ENCODE results near the gene MYPN.

DNA sequence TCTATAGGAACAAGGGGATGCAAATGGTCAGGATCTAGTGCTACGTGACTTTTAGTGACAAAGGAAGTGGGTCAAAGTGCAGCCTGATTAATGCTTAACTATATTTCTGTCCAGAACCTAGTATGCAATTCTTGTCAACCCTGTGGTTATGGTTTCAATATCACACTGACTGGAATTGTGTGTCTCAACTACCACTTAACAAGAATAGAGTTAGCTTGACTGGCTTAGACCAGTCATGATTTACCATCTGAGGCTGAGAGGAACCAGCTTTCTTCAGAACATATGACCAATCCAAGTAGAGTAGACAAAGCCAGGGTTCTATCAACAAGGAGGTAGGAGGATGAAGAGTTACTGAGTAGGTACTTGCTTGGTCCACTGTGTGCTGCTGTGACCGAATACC is 54.4 kb downstream of the MYPN start:
- TF ChIP-seq, protein P1, sequence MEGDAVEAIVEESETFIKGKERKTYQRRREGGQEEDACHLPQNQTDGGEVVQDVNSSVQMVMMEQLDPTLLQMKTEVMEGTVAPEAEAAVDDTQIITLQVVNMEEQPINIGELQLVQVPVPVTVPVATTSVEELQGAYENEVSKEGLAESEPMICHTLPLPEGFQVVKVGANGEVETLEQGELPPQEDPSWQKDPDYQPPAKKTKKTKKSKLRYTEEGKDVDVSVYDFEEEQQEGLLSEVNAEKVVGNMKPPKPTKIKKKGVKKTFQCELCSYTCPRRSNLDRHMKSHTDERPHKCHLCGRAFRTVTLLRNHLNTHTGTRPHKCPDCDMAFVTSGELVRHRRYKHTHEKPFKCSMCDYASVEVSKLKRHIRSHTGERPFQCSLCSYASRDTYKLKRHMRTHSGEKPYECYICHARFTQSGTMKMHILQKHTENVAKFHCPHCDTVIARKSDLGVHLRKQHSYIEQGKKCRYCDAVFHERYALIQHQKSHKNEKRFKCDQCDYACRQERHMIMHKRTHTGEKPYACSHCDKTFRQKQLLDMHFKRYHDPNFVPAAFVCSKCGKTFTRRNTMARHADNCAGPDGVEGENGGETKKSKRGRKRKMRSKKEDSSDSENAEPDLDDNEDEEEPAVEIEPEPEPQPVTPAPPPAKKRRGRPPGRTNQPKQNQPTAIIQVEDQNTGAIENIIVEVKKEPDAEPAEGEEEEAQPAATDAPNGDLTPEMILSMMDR (IDR thresholded peaks at IDR 0.05) = no peak
- TF ChIP-seq POLR2A (IDR thresholded peaks at IDR 0.05) = no peak
